GM19467 (cell line): ENCODE results near the gene BTAF1.
"Not testable (repeated sequence)": the region's sequence is repeated elsewhere in the genome, so short reads cannot be mapped to it uniquely, and the experiment has no call there.

Experiments used
- ATAC-seq: cut with Tn5 transposase; IDR thresholded peaks from one replicate; pipeline ENCODE4 v1.9.1; 2021; ENCODE audit warnings: mild to moderate bottlenecking, moderate library complexity; ENCODE audit not compliant: unreplicated experiment

BTAF1 gene

GRCh38 chr10:91923371-91924211 is at the start of gene BTAF1:
BTAF1 (plus strand) TSS chr10:91923770; CDS start chr10:91924077, 307 bp downstream.
- peak; percentile 96 for ATAC-seq

GRCh38 chr10:91875156-91875555 is 48.4 kb upstream of the BTAF1 start:
- no peak for ATAC-seq

GRCh38 chr10:91875779-91876178 is 47.8 kb upstream of the BTAF1 start:
- ATAC-seq = no peak

- no peak for ATAC-seq
These were observed 43.9 kb upstream of the BTAF1 start for GRCh38 chr10:91879515-91880170.

GRCh38 chr10:91880310-91880709 is 43.3 kb upstream of the BTAF1 start:
- ATAC-seq = no peak

- no peak for ATAC-seq
These were observed 39.8 kb upstream of the BTAF1 start for GRCh38 chr10:91883549-91884444.

- ATAC-seq = no peak
These were observed 39.0 kb upstream of the BTAF1 start for GRCh38 chr10:91884536-91884935.

GRCh38 chr10:91885362-91886079 is 38.0 kb upstream of the BTAF1 start:
- no peak for ATAC-seq

- ATAC-seq = no peak
These were observed 36.7 kb upstream of the BTAF1 start for GRCh38 chr10:91886954-91887271.

GRCh38 chr10:91887272-91888076 is 36.1 kb upstream of the BTAF1 start:
- ATAC-seq = no peak

GRCh38 chr10:91891125-91892001 is 32.2 kb upstream of the BTAF1 start:
- ATAC-seq = no peak

GRCh38 chr10:91893051-91893450 is 30.5 kb upstream of the BTAF1 start:
- no peak for ATAC-seq

- ATAC-seq = not testable (repeated sequence)
These were observed 29.3 kb upstream of the BTAF1 start for GRCh38 chr10:91894261-91894685.

GRCh38 chr10:91896212-91896756 is 27.3 kb upstream of the BTAF1 start:
- no peak for ATAC-seq

- ATAC-seq = no peak
These were observed 26.1 kb upstream of the BTAF1 start for GRCh38 chr10:91897421-91897820.

GRCh38 chr10:91901784-91902677 is 21.5 kb upstream of the BTAF1 start:
- no peak for ATAC-seq

GRCh38 chr10:91907033-91907594 is 16.5 kb upstream of the BTAF1 start:
- ATAC-seq = no peak
